Parathyroid adenoma (tissue), 2 donors: Measurements from ENCODE around the gene IFFO2.

ENCODE experiments used
- H2AFZ ChIP-seq: fragments of 300-600 bp; sonication (generic); one replicate; pipeline ENCODE4 v1.7.0; 2017; ENCODE audit warnings: antibody characterized with exemption, mild to moderate bottlenecking
- H3K27ac ChIP-seq: fragments of 300-600 bp; sonication (generic); one replicate; pipeline ENCODE4 v1.7.0; 2017
- H3K27me3 ChIP-seq: fragments of 300-600 bp; sonication (generic); one replicate; pipeline ENCODE4 v1.7.0; 2017; ENCODE audit warnings: low read length; ENCODE audit not compliant: control insufficient read depth, insufficient read depth
- H3K36me3 ChIP-seq: fragments of 300-600 bp; sonication (generic); one replicate; pipeline ENCODE4 v1.7.0; 2017; ENCODE audit warnings: low read length; ENCODE audit not compliant: control insufficient read depth, insufficient read depth
- H3K4me1 ChIP-seq: fragments of 300-600 bp; sonication (generic); one replicate; pipeline ENCODE4 v1.7.0; 2017; ENCODE audit warnings: control low read depth
- H3K4me2 ChIP-seq: fragments of 300-600 bp; sonication (generic); one replicate; pipeline ENCODE4 v1.7.0; 2017; ENCODE audit warnings: low read length
- H3K4me3 ChIP-seq: fragments of 300-600 bp; sonication (generic); one replicate; pipeline ENCODE4 v1.7.0; 2017; ENCODE audit warnings: low read depth, low read length
- H3K79me2 ChIP-seq: fragments of 300-600 bp; sonication (generic); one replicate; pipeline ENCODE4 v1.7.0; 2017; ENCODE audit warnings: control low read depth
- H3K9ac ChIP-seq: fragments of 300-600 bp; sonication (generic); one replicate; pipeline ENCODE4 v1.7.0; 2017; ENCODE audit warnings: mild to moderate bottlenecking
- H3K9me3 ChIP-seq: fragments of 300-600 bp; sonication (generic); one replicate; pipeline ENCODE4 v1.7.0; 2017; ENCODE audit warnings: low read length; ENCODE audit not compliant: control insufficient read depth
- CTCF ChIP-seq: fragments of 300-600 bp; sonication (generic); IDR thresholded peaks from one replicate; pipeline ENCODE4 v1.7.0; 2017; ENCODE audit warnings: antibody characterized with exemption, mild to moderate bottlenecking
- donor health status: primary hyperparathyroidism.

Gene IFFO2

DNA sequence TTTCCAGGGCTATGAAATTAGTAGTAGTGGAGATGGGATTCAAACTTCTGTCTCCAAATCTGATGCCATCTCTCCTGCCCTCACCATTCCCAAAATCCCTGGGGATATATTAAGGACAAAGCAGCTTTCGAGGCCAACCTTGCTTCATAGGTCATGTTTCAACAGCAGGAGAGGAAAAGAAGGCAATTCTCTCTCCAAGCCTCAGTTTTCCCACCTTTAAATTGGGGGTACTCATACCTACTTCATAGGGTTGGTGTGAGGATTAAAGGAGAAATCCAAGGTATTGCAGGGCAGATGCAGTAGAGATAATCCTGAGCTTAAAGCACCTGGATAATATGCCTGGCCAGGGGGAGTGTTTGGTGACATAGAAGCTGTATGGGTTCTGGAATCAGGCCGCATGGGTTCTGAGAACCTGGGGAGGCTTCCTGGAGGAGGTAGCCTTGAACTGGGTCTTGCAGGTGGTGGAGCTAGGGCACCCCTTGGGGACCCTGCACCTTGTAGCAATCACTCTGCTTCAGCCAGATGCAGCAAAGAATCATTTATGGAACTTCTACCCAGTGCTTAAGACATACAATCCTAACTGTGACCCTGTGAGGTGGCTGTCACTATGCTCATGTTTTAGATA is 10.7 kb upstream of the IFFO2 start:
- no peaks in the 10 kb centered on the region for H3K4me1 ChIP-seq
- no peak overlapping the region for H3K4me2 ChIP-seq
- no peaks in the 10 kb centered on the region for H3K9me3 ChIP-seq
- no peaks in the 10 kb centered on the region for H3K36me3 ChIP-seq
- no peaks in the 10 kb centered on the region for H3K27me3 ChIP-seq
- no peak for TF ChIP-seq CTCF
- H3K79me2 ChIP-seq = no peaks in the 10 kb centered on the region
- no peak overlapping the region for H3K4me3 ChIP-seq
- no peak overlapping the region for H3K27ac ChIP-seq
- H2AFZ ChIP-seq = no peak overlapping the region
- H3K9ac ChIP-seq = no peak overlapping the region

DNA sequence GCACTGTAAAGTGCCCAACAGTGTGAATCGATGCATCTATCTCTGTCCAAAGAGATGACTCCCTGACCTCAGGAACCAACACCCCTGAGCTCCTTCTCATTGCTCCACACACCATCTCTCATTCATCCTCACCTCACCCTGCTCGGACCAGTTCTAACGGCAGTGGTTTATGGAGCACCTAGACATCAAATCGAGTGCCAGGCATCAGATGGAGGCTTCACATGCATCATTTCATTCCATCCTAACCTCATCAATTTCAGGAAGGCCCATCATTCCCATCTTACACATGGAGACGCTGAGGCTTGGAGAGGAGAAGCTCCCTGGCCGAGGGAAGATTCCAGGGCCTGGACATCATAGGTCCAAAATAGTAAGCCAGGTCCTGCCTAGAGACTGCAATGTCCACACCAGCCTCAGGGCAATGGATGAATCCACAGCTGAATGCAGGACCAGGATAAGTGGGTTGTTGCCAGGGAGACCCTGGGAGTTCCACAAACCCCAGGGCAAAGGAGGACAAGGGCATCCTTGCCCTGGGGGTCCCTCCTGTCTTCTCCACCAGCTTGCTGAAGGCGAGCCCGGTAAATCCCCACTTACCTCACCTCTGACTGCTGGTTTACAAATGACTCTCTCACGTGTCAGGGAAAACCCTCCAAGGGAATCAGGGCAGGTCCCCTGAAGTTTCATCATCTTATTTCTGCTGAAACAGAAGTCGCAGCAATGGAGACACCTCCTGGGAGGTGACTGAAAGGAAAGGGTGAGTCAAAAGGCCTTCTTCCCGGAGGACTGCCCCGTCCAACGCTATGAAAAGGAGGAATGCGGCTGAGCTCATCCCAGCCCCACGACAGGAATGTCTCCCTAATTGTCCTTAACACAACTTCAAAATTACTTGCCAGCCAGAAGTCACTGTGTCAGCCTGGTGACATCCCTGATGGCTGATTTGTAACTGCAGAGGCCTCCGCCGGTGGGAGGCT is 9.0 kb upstream of the IFFO2 start:
- Histone ChIP-seq H3K9me3 (no peaks in the 10 kb centered on the region), H3K4me3 (no peak overlapping the region), H3K9ac (no peak overlapping the region), H3K27ac (no peak overlapping the region), H3K27me3 (no peaks in the 10 kb centered on the region), H3K79me2 (no peaks in the 10 kb centered on the region), H3K4me2 (no peak overlapping the region), H3K4me1 (no peaks in the 10 kb centered on the region), H2AFZ (no peak overlapping the region), H3K36me3 (no peaks in the 10 kb centered on the region)
- no peak for TF ChIP-seq CTCF

DNA sequence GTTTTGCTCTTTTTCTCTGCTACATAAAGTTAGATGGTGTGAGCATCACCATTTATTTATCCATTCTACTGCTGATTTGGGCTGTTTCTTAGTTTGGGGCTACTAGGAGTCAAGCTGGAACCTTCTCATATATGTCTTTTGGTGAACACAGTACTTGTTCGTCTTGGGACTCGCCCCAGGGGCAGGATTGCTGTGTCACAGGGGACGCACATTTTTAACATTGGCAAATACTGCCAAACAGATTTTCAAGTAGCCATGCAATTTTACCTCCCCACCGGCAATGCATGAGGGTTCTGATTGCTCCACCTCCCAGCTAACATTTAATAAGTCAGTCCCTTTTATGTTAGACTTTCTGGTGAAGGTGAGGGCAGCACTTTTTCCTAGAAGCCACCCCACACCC is 7.5 kb upstream of the IFFO2 start:
- no peaks in the 10 kb centered on the region for H3K9me3 ChIP-seq
- no peak overlapping the region for H3K4me2 ChIP-seq
- no peaks in the 10 kb centered on the region for H3K79me2 ChIP-seq
- no peak for TF ChIP-seq CTCF
- H3K4me3 ChIP-seq = no peak overlapping the region
- no peaks in the 10 kb centered on the region for H3K4me1 ChIP-seq
- no peak overlapping the region for H2AFZ ChIP-seq
- no peak overlapping the region for H3K27ac ChIP-seq
- no peaks in the 10 kb centered on the region for H3K36me3 ChIP-seq
- no peak overlapping the region for H3K9ac ChIP-seq
- no peaks in the 10 kb centered on the region for H3K27me3 ChIP-seq

- no peaks in the 10 kb centered on the region for H3K79me2 ChIP-seq
- no peak overlapping the region for H3K27ac ChIP-seq
- no peaks in the 10 kb centered on the region for H3K27me3 ChIP-seq
- no peak overlapping the region for H3K9ac ChIP-seq
- no peaks in the 10 kb centered on the region for H3K9me3 ChIP-seq
- H3K4me1 ChIP-seq = no peaks in the 10 kb centered on the region
- TF ChIP-seq CTCF = no peak
- H3K4me2 ChIP-seq = no peak overlapping the region
- H2AFZ ChIP-seq = no peak overlapping the region
- no peak overlapping the region for H3K4me3 ChIP-seq
- H3K36me3 ChIP-seq = no peaks in the 10 kb centered on the region
These were observed 6.6 kb upstream of the IFFO2 start for GRCh38 chr1:18962855-18963737.
